ENCODE results near the gene PDE11A. TPM values are rescaled to one million over a fixed set of nuclear protein-coding genes. Genes with fewer than 3 reads are reported as not detected.

The PDE11A gene
- total and polyA plus RNA-seq, 2 of the 8 experiments (the other 6 are each of a cell fraction or from before 2014, with no cell fraction given) = 0.19 to 0.23 TPM

- Histone ChIP-seq H4K91ac (replicated peaks; ENCODE audit: insufficient read length, low read length) (no peak overlapping the region), H2BK120ac (replicated peaks; ENCODE audit: low read depth, low read length) (no peak overlapping the region), H4K8ac (ENCODE audit: extremely low read depth, insufficient read depth, low read length) (no peak overlapping the region), H3K23me2 (ENCODE audit: low read depth, low read length) (no peaks in the 10 kb centered on the region), H3K36me3 (ENCODE audit: control insufficient read depth in 2 of 4, insufficient read depth in 4 of 4, low read length in 3 of 4) (no peaks in the 10 kb centered on the region), H3K79me2 (ENCODE audit: control insufficient read depth in 1 of 2, insufficient read depth in 2 of 2, low read length in 2 of 2) (no peaks in the 10 kb centered on the region), H4K20me1 (replicated peaks in 1 of 2; ENCODE audit: control insufficient read depth in 1 of 2, insufficient read depth in 2 of 2, low read length in 2 of 2) (no peaks in the 10 kb centered on the region), H3K14ac (ENCODE audit: insufficient read length) (no peak overlapping the region), H3K23ac (ENCODE audit: insufficient read length) (no peak overlapping the region), H2BK15ac (ENCODE audit: low read length) (no peak overlapping the region), H3K79me1 (ENCODE audit: low read depth, low read length) (no peaks in the 10 kb centered on the region), H3K56ac (replicated peaks; ENCODE audit: insufficient read length, low read depth, low read length) (no peak overlapping the region), H3K27me3 (replicated peaks in 1 of 4; ENCODE audit: control insufficient read depth in 3 of 4, extremely low read depth in 1 of 4, insufficient read depth in 3 of 4, low read length in 3 of 4) (peaks cover 0 to 2% (median 0%) of the 10 kb centered on the region in 4 experiments; a peak in 2 of 7 replicates), H3K4me3 (ENCODE audit: extremely low read depth in 1 of 4, insufficient read depth in 2 of 4, low read depth in 3 of 4, low read length in 4 of 4) (no peak overlapping the region), H2AFZ (ENCODE audit: low read length) (no peak overlapping the region), H3K9me3 (ENCODE audit: insufficient read depth in 2 of 2, low read depth in 1 of 2, low read length in 1 of 2) (no peaks in the 10 kb centered on the region), H4K5ac (ENCODE audit: insufficient read length, low read depth, low read length) (no peak overlapping the region), H3K27ac (ENCODE audit: low read depth, low read length) (no peak overlapping the region), H2BK5ac (ENCODE audit: low read depth, low read length) (no peak overlapping the region), H2BK20ac (ENCODE audit: low read length) (no peak overlapping the region), H3K4me1 (replicated peaks in 1 of 4; ENCODE audit: control insufficient read depth in 3 of 4, insufficient read depth in 4 of 4, low read length in 3 of 4) (peaks cover 0 to 7% (median 2%) of the 10 kb centered on the region in 4 experiments; a peak in 2 of 7 replicates), H3K9ac (replicated peaks in 1 of 4; ENCODE audit: extremely low read depth in 1 of 4, low read depth in 3 of 4, low read length in 3 of 4) (no peak overlapping the region), H2BK12ac (ENCODE audit: low read depth, low read length) (no peak overlapping the region), H3K4me2 (ENCODE audit: insufficient read depth in 1 of 2, low read depth in 2 of 2, low read length in 2 of 2) (no peak overlapping the region), H2AK5ac (ENCODE audit: low read depth, low read length) (no peak overlapping the region), H3K18ac (ENCODE audit: extremely low read depth, low read length) (no peak overlapping the region), H3K4ac (replicated peaks; ENCODE audit: insufficient read length, low read depth, low read length) (no peak overlapping the region)
- POLR2A ChIA-PET (ENCODE audit: partially characterized antibody) = no interaction called here
- CTCF ChIA-PET (ENCODE audit: partially characterized antibody) = interaction anchor here (1.3 kb wide), 1 partner anchor 34 kb away, joined by 3 read pairs; no protein-coding TSS in a partner anchor
- WGBS, 2 experiments (ENCODE audit: extremely low coverage in 1 of 2, insufficient coverage in 1 of 2, insufficient read length in 1 of 2, insufficient replicate concordance in 2 of 2, low coverage in 1 of 2, low lambda C conversion rate in 2 of 2, missing lambda C conversion rate in 1 of 2) = 82% methylated on average over 1 of the region's 1 CpG; no CpG with 5 or more reads in 1 of the 2 experiments
- no peak for FAIRE-seq
- no peak for TF ChIP-seq SP1 (IDR thresholded peaks at IDR 0.05; ENCODE audit: low read depth, low read length)
- TF ChIP-seq TCF12 (IDR thresholded peaks at IDR 0.05; ENCODE audit: low read depth, low read length) = no peak
- TF ChIP-seq RAD21 (IDR thresholded peaks at IDR 0.05 in 1 of 2, conservative IDR thresholded peaks at IDR 0.05 in 1 of 2; ENCODE audit: low read depth in 2 of 2, low read length in 2 of 2) = peak; percentile 48 to 53
- DNase-seq (ENCODE audit: low read depth in 1 of 2, low spot score in 2 of 2) = no peak
Observed at GRCh38 chr2:177636672-177637071, 435.9 kb downstream of the PDE11A start.

Data from H1 (cell line).